Gastroesophageal sphincter (tissue), 4 donors: ENCODE measurements around the gene BABAM1. TPM values are rescaled to one million over a fixed set of nuclear protein-coding genes. Genes with fewer than 3 reads are reported as not detected.
"Not testable (repeated sequence)": the region's sequence is repeated elsewhere in the genome, so short reads cannot be mapped to it uniquely, and the experiment has no call there.

Experiments used
- ATAC-seq: fragments of 150-250 bp; one replicate; pipeline ENCODE4 v1.9.1; 2016; ENCODE audit warnings: mild to moderate bottlenecking, moderate library complexity
- H3K27ac ChIP-seq, 4 donors: fragments of 200-600 bp; sonication (generic) in 3 of 4; 1 replicate in 3 of 4; 2 replicates in 1 of 4; pipeline ENCODE4 v1.5.1; 2016 to 2019
- H3K27me3 ChIP-seq: fragments of 200-600 bp; sonication (generic); one replicate; pipeline ENCODE4 v1.5.1; 2019
- H3K36me3 ChIP-seq, 2 donors: fragments of 200-600 bp; sonication (generic); one replicate each; pipeline ENCODE4 v1.5.1; 2019; ENCODE audit warnings: control low read depth in 1 of 2
- H3K4me1 ChIP-seq, 3 donors: fragments of 200-600 bp; sonication (generic); 1 replicate in 2 of 3; 2 replicates in 1 of 3; pipeline ENCODE4 v1.5.1; 2016 to 2019; ENCODE audit warnings: control low read depth in 2 of 3
- H3K4me3 ChIP-seq, 2 donors: fragments of 200-600 bp; sonication (generic); one replicate each; pipeline ENCODE4 v1.5.1; 2019; ENCODE audit warnings: mild to moderate bottlenecking in 1 of 2, moderate library complexity in 1 of 2
- H3K9me3 ChIP-seq, 3 donors: fragments of 200-600 bp; sonication (generic); one replicate each; pipeline ENCODE4 v1.5.1; 2017 to 2019; ENCODE audit warnings: control low read depth in 2 of 3
- CTCF ChIP-seq, 4 experiments: fragments of 200-600 bp in 2 of 4; fragments of 450-650 bp in 2 of 4; sonication (generic) in 1 of 4; IDR thresholded peaks; one replicate each; pipeline ENCODE4 v1.5.1; 2017 to 2019; ENCODE audit warnings: antibody characterized with exemption in 4 of 4, mild to moderate bottlenecking in 2 of 4, moderate library complexity in 2 of 4
- EP300 ChIP-seq: sonication (generic); formaldehyde crosslinking; IDR thresholded peaks from one replicate; pipeline ENCODE4 v1.6.1; 2017; ENCODE audit warnings: antibody characterized with exemption, mild to moderate bottlenecking
- POLR2A ChIP-seq, 2 donors: fragments of 450-650 bp; IDR thresholded peaks; one replicate each; pipeline ENCODE4 v1.6.1; 2017; ENCODE audit warnings: antibody characterized with exemption in 2 of 2, mild to moderate bottlenecking in 2 of 2, moderate library complexity in 1 of 2
- POLR2AphosphoS5 ChIP-seq: sonication (generic); formaldehyde crosslinking; IDR thresholded peaks from one replicate; pipeline ENCODE4 v1.6.1; 2017; ENCODE audit warnings: antibody characterized with exemption
- WGBS, 2 donors: methylation state at CpG; one replicate each; pipeline ENCODE4 v1.1.5; 2018; ENCODE audit warnings: low coverage in 1 of 2; 5-methylcytosine and 5-hydroxymethylcytosine counted together
- total RNA-seq, 4 donors: library from RNA; depleted of rRNA; stranded (reverse); fragments of >200 nt; gene quantifications; one replicate each; pipeline ENCODE4 v1.1.0, GENCODE V29; 2016

Gene BABAM1
- total RNA-seq, 4 donors from 2014 or later = 62.6 to 91.8 (median 81.9) TPM

GRCh38 chr19:17266589-17266974, 661 bp upstream of the BABAM1 start:
- H3K27ac ChIP-seq = peak overlapping the region in 3 of 4 donors; percentile 69 to 84 (median 81)
- WGBS, 2 donors = 60 to 65% methylated on average over 5 to 12 of the region's 12 CpGs
- H3K36me3 ChIP-seq = peaks cover 0 to 31% of the 10 kb centered on the region in 2 donors
- H3K4me3 ChIP-seq = no peak overlapping the region
- no peaks in the 10 kb centered on the region for H3K9me3 ChIP-seq
- ATAC-seq = no peak
- no peaks in the 10 kb centered on the region for H3K27me3 ChIP-seq
- no peak for TF ChIP-seq EP300
- TF ChIP-seq POLR2A (IDR thresholded peaks at IDR 0.05) = no peak
- no peak for TF ChIP-seq CTCF (IDR thresholded peaks at IDR 0.05)
- no peak for TF ChIP-seq POLR2AphosphoS5
- peaks cover 3 to 15% (median 8%) of the 10 kb centered on the region in 3 donors for H3K4me1 ChIP-seq

GRCh38 chr19:17268754-17269153, 1.5 kb downstream of the BABAM1 start:
- no peak for TF ChIP-seq POLR2A (IDR thresholded peaks at IDR 0.05)
- no peak for TF ChIP-seq POLR2AphosphoS5
- no peak for TF ChIP-seq CTCF (IDR thresholded peaks at IDR 0.05)
- TF ChIP-seq EP300 = no peak

GRCh38 chr19:17274892-17275291, 7.6 kb downstream of the BABAM1 start:
- H3K4me1 ChIP-seq, H3K9me3 ChIP-seq, H3K4me3 ChIP-seq, H3K27me3 ChIP-seq, H3K27ac ChIP-seq, ATAC-seq: not testable (repeated sequence)
- H3K36me3 ChIP-seq = peaks cover 0 to 100% of the 10 kb centered on the region in 2 donors
- 92 to 100% methylated on average over 2 to 3 of the region's 3 CpGs for WGBS, 2 donors

More at GRCh38 chr19:17268754-17269153, 1.5 kb downstream of the BABAM1 start:
- Histone ChIP-seq H3K4me1 (peaks cover 3 to 15% (median 8%) of the 10 kb centered on the region in 3 donors), H3K36me3 (peaks cover 0 to 52% of the 10 kb centered on the region in 2 donors), H3K27me3 (no peaks in the 10 kb centered on the region), H3K4me3 (no peak overlapping the region), H3K27ac (no peak overlapping the region), H3K9me3 (no peaks in the 10 kb centered on the region)
- no peak for ATAC-seq
- 80 to 83% methylated on average over 1 to 2 of the region's 13 CpGs for WGBS, 2 donors

GRCh38 chr19:17275441-17276175, 8.4 kb downstream of the BABAM1 start:
- Histone ChIP-seq H3K36me3 (peaks cover 0 to 93% of the 10 kb centered on the region in 2 donors), H3K4me1 (no peaks in the 10 kb centered on the region), H3K27me3 (no peaks in the 10 kb centered on the region), H3K4me3 (no peak overlapping the region), H3K9me3 (no peaks in the 10 kb centered on the region), H3K27ac (no peak overlapping the region)
- ATAC-seq = no peak
- TF ChIP-seq CTCF (IDR thresholded peaks at IDR 0.05) (no peak), POLR2AphosphoS5 (no peak), POLR2A (IDR thresholded peaks at IDR 0.05) (no peak), EP300 (no peak)
- 72 to 90% methylated on average over 3 to 12 of the region's 19 CpGs for WGBS, 2 donors

GRCh38 chr19:17279436-17279835, 12.2 kb downstream of the BABAM1 start:
- WGBS, 2 donors = 49 to 100% methylated on average over 2 to 3 of the region's 3 CpGs
- Histone ChIP-seq H3K27ac (no peak overlapping the region), H3K9me3 (no peaks in the 10 kb centered on the region), H3K36me3 (peaks cover 0 to 55% of the 10 kb centered on the region in 2 donors), H3K4me3 (no peak overlapping the region), H3K4me1 (peaks cover 0 to 19% (median 17%) of the 10 kb centered on the region in 3 donors), H3K27me3 (peaks cover 26% of the 10 kb centered on the region)
- ATAC-seq = no peak
- TF ChIP-seq POLR2A (IDR thresholded peaks at IDR 0.05) (no peak), CTCF (IDR thresholded peaks at IDR 0.05) (no peak), EP300 (no peak)
